Measurements from ENCODE around the gene NEDD8. TPM values are rescaled to one million over a fixed set of nuclear protein-coding genes. Genes with fewer than 3 reads are reported as not detected.

The NEDD8 gene
- total RNA-seq, 1 donor from 2014 or later: 156 TPM

DNA sequence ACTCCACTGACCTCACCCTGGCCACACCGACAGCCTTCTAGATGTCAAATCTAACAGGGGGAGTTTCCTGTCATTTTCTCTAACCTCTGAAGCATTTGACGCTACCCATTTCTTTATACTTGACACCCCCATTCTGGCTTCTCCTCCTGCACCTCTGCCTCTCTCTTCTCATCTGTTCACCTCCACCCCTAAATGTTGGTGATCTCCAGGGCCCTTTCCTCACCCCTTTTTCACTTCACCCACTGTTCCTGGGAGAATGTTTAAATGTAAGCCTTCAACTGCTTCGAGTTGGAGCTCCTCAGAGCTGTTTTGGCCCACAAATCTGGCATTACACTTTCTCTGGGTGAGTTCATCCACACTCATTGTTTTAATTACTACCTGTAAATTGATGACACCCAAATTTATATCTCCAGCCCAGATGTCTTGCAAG, 39.7 kb upstream of the NEDD8 start:
- DNase-seq (ENCODE audit: low spot score in 2 of 2, unreplicated experiment in 2 of 2): no peak
- Mint-ChIP-seq H3K4me3 (peak overlapping the region; percentile 84), H3K27me3 (ENCODE audit: low read depth) (no peaks in the 10 kb centered on the region), H3K9me3 (no peaks in the 10 kb centered on the region), H3K27ac (peak overlapping the region; percentile 78), H3K4me1 (peaks cover 24% of the 10 kb centered on the region), H3K36me3 (peaks cover 6% of the 10 kb centered on the region)
- TF ChIP-seq, protein P1, sequence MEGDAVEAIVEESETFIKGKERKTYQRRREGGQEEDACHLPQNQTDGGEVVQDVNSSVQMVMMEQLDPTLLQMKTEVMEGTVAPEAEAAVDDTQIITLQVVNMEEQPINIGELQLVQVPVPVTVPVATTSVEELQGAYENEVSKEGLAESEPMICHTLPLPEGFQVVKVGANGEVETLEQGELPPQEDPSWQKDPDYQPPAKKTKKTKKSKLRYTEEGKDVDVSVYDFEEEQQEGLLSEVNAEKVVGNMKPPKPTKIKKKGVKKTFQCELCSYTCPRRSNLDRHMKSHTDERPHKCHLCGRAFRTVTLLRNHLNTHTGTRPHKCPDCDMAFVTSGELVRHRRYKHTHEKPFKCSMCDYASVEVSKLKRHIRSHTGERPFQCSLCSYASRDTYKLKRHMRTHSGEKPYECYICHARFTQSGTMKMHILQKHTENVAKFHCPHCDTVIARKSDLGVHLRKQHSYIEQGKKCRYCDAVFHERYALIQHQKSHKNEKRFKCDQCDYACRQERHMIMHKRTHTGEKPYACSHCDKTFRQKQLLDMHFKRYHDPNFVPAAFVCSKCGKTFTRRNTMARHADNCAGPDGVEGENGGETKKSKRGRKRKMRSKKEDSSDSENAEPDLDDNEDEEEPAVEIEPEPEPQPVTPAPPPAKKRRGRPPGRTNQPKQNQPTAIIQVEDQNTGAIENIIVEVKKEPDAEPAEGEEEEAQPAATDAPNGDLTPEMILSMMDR (IDR thresholded peaks at IDR 0.05; ENCODE audit: unreplicated experiment): no peak

DNA sequence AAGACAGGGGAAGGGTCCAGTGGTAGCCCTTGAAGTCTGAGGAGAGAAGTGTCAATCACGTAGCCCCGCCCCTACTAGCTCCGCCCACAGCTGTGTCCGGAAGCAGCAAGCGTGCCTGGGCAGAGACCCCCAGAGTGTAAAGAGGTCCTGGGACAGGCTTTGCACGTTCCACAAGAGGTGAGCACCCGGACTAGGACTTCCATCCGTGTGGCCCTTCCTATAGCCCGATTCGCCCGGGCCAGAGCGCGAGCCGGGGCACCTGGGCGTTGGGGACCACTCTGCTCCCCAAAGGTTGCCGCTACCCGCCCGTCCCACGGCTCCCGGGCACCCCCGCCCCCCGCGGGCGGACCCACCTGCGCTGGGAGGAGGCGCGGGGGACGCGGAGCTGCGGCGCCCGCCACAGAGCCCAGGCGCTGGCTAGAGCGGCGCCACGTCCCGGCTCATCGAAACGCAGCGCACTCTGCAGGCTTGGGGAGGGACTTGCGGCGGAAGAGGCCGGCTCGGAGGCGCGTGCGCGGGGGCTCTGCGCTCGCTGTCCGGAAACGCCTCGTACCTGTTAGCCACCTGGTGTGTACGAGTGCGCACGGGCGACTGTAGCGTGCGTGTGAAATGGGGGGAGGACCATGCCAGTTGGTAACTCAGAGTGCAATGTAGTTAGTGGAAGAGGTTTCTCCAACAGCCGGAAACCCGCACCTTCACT, 39.1 kb upstream of the NEDD8 start, which contains the start of gene RABGGTA:
RABGGTA (minus strand) TSS at position 464 of the 700 bp plus-strand sequence. CDS start 482 bp downstream, outside the sequence.
- TF ChIP-seq, protein P1 (IDR thresholded peaks at IDR 0.05; ENCODE audit: unreplicated experiment): peak; percentile 42
- peaks cover 11% of the 10 kb centered on the region for H3K36me3 Mint-ChIP-seq
- H3K4me1 Mint-ChIP-seq: peaks cover 24% of the 10 kb centered on the region
- peak; percentile 79 to 91 for DNase-seq (ENCODE audit: low spot score in 2 of 2, unreplicated experiment in 2 of 2)
- H3K27ac Mint-ChIP-seq: peak within 1 kb of the TSS; percentile 93
- no peaks in the 10 kb centered on the region for H3K27me3 Mint-ChIP-seq (ENCODE audit: low read depth)
- peak within 1 kb of the TSS; percentile 84 for H3K4me3 Mint-ChIP-seq
- H3K9me3 Mint-ChIP-seq: no peaks in the 10 kb centered on the region

DNA sequence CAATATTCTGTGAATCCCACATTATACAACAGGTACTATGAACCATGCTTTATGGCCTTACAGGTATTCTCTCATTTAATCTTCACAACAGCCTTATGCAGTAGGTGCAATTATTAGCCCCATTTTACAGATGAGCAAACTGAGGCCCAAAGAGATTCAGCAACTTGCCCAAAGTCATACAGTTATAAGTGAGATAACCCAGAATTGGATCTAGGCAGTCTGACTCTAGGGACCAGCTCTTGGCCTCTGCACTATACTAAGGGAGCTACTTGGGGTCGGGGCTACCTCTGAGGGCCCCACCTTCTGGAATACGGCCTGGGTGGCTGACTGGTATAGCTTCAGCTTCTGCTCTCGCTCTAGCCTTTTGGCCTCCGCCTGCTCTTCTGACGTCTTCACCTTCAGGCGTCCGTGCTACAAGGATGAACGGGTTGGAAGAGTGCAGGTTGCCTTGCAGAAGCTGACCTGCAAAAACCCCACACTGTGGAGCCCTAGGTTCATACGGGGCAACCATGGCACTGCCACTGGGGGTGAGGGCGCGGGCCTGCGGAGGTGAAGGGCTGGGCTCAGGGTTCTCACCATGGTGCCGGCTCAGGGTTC, 38.5 kb upstream of the NEDD8 start:
- Mint-ChIP-seq H3K9me3 (no peaks in the 10 kb centered on the region), H3K27me3 (ENCODE audit: low read depth) (no peaks in the 10 kb centered on the region), H3K4me3 (peak overlapping the region; percentile 84), H3K27ac (peak overlapping the region; percentile 93), H3K36me3 (peaks cover 13% of the 10 kb centered on the region), H3K4me1 (peaks cover 24% of the 10 kb centered on the region)
- DNase-seq (ENCODE audit: low spot score in 2 of 2, unreplicated experiment in 2 of 2): no peak
- TF ChIP-seq, protein P1 (IDR thresholded peaks at IDR 0.05; ENCODE audit: unreplicated experiment): no peak

DNA sequence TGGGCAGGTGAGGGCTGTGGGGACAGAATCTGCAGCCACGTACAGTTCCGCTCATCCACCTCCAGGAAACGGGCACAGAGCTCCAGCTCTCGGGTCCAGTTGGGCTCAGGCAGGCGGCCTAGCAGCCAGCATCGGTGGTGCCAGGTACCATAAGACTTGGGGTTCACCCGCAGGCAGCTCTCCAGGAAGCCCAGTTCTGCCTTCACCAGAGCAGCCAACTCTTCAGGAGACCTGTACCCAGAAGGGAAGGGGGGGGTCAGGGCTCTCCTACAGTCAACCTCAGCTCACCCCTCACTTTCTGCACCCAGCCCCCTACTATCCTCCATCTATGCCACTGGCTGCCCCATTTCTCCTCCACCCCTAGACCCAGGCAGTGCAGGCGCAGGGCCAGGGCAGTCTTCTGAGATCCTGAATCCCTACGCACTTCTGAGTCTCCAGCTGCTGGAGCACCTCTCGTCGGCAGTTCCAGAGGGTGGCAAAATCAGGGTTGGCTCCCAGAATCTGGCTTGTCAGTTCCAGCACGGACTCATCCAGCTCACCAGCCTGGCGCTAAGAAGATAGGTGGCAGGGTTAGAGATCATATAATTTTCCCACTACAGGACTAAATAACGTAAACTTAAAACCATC, 37.9 kb upstream of the NEDD8 start:
- Mint-ChIP-seq H3K27me3 (ENCODE audit: low read depth) (no peaks in the 10 kb centered on the region), H3K27ac (no peak overlapping the region), H3K4me1 (peaks cover 24% of the 10 kb centered on the region), H3K9me3 (no peaks in the 10 kb centered on the region), H3K36me3 (peaks cover 13% of the 10 kb centered on the region), H3K4me3 (peak overlapping the region; percentile 84)
- no peak for DNase-seq (ENCODE audit: low spot score in 2 of 2, unreplicated experiment in 2 of 2)
- TF ChIP-seq, protein P1 (IDR thresholded peaks at IDR 0.05; ENCODE audit: unreplicated experiment): no peak

DNA sequence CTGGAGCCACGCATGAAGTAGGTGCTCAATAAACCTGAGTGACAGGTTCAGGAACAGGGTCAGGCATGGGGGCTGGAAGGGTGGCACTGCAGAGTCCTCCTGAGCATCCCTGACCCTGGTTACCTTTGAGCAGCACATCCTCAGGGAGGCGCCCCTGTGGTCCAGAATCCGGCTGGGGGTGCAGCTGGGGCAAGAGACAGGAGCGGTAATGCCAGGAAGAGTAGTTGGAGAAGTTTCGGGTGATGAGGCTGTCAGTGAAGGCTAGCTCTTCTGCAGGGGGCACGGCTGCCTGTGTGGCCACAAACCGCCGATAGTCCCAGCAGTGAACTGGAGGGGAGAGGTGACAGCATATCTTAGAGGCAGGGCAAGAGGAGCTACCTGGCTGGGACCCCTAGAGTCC, 37.2 kb upstream of the NEDD8 start:
- TF ChIP-seq, protein P1 (IDR thresholded peaks at IDR 0.05; ENCODE audit: unreplicated experiment): no peak
- Mint-ChIP-seq H3K27me3 (ENCODE audit: low read depth) (no peaks in the 10 kb centered on the region), H3K4me1 (peaks cover 27% of the 10 kb centered on the region), H3K4me3 (no peak overlapping the region), H3K36me3 (peaks cover 13% of the 10 kb centered on the region), H3K9me3 (no peaks in the 10 kb centered on the region), H3K27ac (no peak overlapping the region)
- DNase-seq (ENCODE audit: low spot score in 2 of 2, unreplicated experiment in 2 of 2): no peak
